ENCODE measurements around the gene C2CD2.

- TF ChIP-seq CTCF (IDR thresholded peaks at IDR 0.05) (no peak), POLR2AphosphoS5 (IDR thresholded peaks at IDR 0.05) (no peak), POLR2A (IDR thresholded peaks at IDR 0.05; ENCODE audit: low read depth) (no peak)
Observed at GRCh38 chr21:41880153-41880552, 73.7 kb downstream of the C2CD2 start.

Data from esophagus muscularis mucosa (tissue), 3 donors.